Epithelial cell of esophagus (primary cell): ENCODE results near the gene MRPS34.

ENCODE experiments used
- DNase-seq: peaks from one replicate; pipeline ENCODE4 v3.0.0; 2010; ENCODE audit warnings: low read depth
- H3K4me3 ChIP-seq: 2 replicates; pipeline ENCODE4 v1.5.1; 2011; ENCODE audit warnings: mild to moderate bottlenecking, low read length, control low read depth
- CTCF ChIP-seq: IDR thresholded peaks from 2 replicates; pipeline ENCODE4 v1.5.1; 2011; ENCODE audit warnings: low read depth, mild to moderate bottlenecking, low read length, control low read depth, inconsistent platforms; ENCODE audit not compliant: insufficient read depth; ENCODE audit errors: missing control alignments

The MRPS34 gene

GRCh38 chr16:1758923-1759322 is 14.0 kb downstream of the MRPS34 start:
- H3K4me3 ChIP-seq: no peak overlapping the region
- TF ChIP-seq CTCF: no peak
- DNase-seq: no peak

- no peak for DNase-seq
- TF ChIP-seq CTCF: no peak
- no peak overlapping the region for H3K4me3 ChIP-seq
Measured at GRCh38 chr16:1757714-1758461, 15.0 kb downstream of the MRPS34 start.

GRCh38 chr16:1754204-1754603 is 18.7 kb downstream of the MRPS34 start:
- no peak overlapping the region for H3K4me3 ChIP-seq
- no peak for TF ChIP-seq CTCF
- no peak for DNase-seq

GRCh38 chr16:1752853-1753252 is 20.1 kb downstream of the MRPS34 start:
- H3K4me3 ChIP-seq: no peak overlapping the region
- DNase-seq: no peak
- TF ChIP-seq CTCF: no peak

- no peak overlapping the region for H3K4me3 ChIP-seq
- no peak for TF ChIP-seq CTCF
- no peak for DNase-seq
Measured at GRCh38 chr16:1751946-1752345, 21.0 kb downstream of the MRPS34 start.

GRCh38 chr16:1749152-1750117 is 23.5 kb downstream of the MRPS34 start:
- DNase-seq: peak; percentile 50
- no peak overlapping the region for H3K4me3 ChIP-seq
- no peak for TF ChIP-seq CTCF

GRCh38 chr16:1747934-1748333 is 25.0 kb downstream of the MRPS34 start:
- no peak for DNase-seq
- no peak overlapping the region for H3K4me3 ChIP-seq
- no peak for TF ChIP-seq CTCF
